NCI-H774 (cell line): Measurements from ENCODE around the gene DUSP10.

Experiments used
- DNase-seq: peaks from one replicate; lab custom pipeline; 2025; lab: John Stamatoyannopoulos, UW

Gene DUSP10

DNA sequence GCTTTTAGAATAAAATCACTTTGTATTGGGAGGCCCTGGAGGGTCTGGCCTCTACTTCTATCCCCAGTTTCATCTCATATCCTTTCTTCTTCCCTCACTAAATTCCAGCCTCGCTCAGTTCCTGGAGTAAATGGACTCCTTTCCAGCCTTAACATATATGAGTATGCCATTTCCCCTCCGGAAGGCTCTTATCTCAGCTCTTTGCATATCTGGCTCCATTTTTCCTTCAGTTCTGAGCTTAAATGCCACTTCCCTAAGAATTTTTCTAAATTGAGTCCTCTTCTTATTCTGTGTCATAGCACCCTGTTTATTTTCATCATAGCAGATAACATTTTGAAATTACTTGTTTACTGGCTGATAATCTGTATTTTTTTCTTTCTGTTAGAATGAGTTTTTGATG lies 20.2 kb upstream of the DUSP10 start:
- DNase-seq, result no peak

- no peak for DNase-seq
Measured at GRCh38 chr1:221761354-221762002, 19.6 kb upstream of the DUSP10 start.

DNA sequence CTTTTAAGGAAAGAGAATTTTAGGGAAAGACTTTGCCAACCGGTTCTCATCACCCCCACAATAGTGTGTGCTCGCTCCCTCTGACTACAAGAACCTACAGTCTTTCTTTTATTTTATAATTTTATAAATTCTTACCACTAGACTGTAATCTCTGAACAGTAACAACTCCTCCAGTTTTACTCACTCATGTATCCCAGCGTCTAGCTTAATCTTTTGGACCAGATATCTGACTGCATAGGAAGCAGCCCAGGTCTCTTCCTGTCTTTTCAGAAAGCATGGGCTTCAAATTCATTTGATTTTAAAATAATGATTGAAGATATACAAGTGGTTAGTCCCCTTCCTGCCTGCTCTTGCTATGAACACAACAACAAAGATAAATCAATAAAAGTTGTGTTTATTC lies 19.0 kb upstream of the DUSP10 start:
- DNase-seq, result no peak

- DNase-seq, result no peak
Measured at GRCh38 chr1:221759436-221759835, 17.5 kb upstream of the DUSP10 start.

- DNase-seq, result no peak
Measured at GRCh38 chr1:221758455-221758854, 16.6 kb upstream of the DUSP10 start.

DNA sequence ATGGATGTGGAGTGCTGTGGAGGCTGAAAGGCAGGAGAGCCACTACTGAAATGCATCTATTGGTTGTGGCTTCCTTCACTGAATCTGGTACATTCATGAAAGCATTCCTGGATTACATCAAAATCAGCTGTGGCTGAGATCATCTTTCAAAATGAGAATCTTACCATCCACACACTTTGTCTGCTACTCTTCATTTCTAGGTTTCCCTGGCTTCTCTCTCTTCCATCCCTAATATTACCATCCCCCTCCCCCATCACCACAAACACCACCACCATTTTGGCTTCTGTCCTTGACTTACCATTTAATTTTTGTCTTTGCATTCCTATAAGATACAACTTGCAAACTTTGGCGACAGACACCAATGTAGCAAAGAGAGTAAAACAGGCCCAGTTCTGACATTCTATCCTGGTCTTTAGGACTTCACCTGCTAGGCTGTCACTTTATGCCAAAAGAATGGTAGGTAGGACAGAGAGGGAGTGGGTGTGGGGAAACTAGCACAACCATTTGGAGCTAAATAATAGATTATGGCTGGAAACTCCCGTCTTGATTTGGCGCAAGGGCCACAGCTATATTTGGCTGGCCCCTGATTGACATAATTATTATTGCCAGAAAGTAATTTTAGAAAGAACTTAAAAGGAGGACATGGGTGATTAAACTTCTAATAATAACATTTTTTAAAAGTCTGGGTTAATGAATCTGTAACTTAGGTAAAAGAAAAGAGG lies 15.1 kb upstream of the DUSP10 start:
- no peak for DNase-seq

- DNase-seq, result no peak
Measured at GRCh38 chr1:221753828-221754188, 11.9 kb upstream of the DUSP10 start.

DNA sequence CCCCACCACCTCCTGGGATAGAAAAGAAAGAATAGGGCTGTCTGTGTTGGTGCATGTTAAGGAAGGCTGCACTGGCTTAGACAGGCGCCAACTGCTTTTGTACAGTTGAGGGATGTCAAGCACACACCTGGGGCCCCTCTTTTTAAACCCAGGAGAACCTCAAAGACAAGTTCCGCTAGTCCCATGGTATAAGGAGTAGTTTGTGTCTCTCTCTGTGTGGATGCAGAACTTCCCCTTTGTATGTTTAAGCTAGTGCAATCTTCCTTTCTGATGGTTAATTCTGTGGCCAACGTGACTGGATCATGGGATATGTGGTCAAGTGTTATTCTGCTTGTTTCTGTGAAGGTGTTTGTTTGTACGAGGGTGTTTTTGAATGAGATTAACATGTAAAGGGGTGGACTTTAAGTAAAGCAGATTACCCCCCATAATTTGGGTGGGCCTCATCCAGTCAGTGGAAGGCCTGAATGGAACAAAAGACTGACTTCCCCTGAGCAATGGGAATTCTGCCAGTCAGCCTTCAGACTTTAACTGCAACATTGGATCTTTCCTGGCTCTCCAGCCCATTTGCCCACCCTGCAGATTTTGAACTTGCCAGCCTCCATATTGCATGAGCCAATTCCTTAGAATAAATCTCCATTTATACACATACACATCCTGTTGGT lies 9.5 kb upstream of the DUSP10 start:
- no peak for DNase-seq

- no peak for DNase-seq
Measured at GRCh38 chr1:221748981-221749380, 7.1 kb upstream of the DUSP10 start.

DNA sequence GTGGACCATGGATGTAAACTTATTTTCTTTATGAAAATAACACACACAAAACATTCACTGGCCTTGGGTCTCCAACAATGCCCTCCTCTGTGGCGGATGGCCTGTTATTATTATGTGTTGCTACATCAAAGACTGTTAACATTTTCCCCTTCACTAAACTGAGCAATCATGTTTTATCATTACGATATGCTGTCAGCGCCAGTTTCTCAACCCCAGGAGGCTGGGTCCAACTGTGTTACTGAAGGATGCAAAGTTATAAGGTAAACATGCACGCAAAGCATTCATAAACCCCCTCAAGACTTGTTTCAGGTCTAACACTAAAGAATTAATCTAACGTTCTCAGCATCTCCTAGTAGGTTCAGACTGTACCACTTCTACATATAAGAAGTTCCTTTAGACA lies 6.0 kb upstream of the DUSP10 start:
- DNase-seq, result no peak

DNA sequence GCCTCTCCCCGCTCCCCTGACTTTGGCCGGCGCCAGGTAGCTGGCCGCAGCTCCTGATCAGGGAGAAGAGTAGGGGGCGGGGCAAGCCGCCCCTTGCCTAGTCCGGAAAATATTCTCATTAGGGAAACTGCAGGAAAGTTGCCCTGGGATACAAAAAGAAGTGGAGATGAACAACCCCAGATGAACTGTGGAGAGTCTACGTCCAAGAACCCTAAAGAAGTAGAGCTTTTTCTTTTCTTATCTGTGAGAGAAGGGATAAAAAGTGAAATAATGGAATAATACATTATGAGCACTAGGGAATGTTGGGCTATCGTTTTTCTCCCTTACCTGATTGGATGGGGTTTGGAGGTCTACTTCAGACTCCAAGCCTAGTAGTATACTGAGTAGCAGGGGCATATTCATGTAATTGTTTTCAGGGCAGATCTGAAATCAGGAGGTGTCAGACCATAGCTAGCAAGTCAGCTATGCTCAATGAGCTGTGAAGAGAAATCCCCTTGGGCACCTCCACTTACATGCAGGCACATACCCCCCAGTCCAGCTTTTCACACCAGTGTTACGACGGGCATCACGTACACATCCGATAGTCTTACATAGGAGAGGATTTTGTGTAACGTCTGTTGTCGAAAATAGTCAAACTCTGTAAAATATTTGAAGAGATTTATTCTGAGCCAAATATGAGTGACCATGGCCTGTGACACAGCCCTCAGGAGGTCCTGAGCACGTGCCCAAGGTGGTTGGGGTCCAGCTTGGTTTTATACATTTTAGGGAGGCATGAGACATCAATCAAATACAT lies 1.7 kb upstream of the DUSP10 start:
- peak; percentile 85 for DNase-seq

- DNase-seq, result peak; percentile 87
Measured at GRCh38 chr1:221742555-221743415, 896 bp upstream of the DUSP10 start.

DNA sequence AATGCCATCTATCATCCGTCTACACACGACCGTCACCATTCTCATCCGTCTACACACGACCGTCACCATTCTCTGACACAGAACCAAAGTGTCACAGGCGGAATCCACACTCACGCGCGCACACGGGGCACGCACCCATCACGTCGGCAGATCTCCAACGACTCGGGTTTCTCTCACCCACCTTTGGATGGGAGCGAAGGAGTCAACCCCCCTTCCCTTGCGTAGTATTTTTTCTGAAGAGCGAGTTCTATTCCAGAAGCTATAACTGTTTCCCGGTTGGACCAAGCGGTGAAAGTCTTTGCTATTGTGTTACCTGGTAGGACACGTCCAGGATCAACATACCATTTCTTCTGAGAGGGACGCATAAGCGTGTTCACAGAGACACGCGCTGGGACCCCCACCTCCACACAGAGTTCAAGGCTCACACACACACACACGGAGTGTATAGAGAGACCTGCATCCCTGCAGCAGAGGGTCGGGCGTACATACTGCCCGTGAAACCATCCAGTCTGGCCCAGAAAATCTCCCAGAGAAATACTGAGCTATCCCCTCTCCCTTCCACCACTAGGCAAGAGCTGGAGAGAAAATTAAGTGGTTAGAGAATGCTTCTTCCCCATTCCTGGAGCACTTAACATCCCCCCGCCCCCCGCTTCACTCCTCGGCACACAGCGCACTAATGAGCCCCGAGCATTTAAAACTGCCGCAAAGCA lies 741 bp downstream of the DUSP10 start:
- no peak for DNase-seq

DNA sequence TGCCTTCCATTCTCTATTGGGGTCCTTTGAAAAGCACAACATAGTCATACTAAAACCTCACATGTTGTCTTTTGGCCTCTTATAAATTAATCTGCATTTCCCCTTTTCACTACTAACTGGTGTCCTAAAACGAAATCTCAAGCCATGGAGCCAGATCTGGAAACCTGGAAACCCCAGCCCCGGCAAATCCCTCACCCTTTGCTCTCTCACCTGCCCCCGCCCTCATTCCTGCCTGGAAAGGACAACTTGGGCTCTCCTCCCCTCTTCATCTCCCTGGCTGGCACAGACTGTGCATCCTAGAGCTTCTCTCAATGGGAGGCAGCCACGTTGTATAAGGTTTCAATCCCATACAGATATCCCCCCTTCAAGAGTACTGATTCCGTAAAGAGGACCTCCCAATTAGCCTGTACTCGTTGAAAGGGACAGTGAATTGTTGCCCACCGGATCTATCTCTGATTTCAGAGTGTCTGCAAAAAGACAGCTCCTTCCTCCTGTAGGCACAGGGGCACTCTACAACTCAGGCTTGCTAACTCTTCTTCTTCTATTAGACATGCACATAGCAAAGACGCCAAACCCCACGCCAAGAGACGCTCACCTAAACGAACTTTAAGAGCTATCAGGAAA lies 1.4 kb downstream of the DUSP10 start:
- no peak for DNase-seq

DNA sequence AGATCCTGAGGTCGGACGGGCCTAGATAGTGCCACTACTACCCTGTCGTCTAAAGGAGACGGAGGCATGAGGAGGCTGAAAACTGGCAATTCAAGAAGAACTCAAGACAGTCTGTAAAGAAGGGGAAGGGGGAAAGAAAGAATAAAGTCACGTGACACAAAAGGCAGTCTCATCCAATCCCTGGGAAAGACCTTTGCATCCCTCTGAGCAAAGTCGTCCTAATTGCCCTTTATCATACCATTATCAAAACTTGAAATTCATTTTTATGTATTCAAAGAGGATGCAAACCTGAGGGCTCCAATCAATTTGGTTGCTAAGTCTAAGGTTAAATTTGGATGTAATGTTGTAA lies 2.2 kb downstream of the DUSP10 start:
- no peak for DNase-seq

DNA sequence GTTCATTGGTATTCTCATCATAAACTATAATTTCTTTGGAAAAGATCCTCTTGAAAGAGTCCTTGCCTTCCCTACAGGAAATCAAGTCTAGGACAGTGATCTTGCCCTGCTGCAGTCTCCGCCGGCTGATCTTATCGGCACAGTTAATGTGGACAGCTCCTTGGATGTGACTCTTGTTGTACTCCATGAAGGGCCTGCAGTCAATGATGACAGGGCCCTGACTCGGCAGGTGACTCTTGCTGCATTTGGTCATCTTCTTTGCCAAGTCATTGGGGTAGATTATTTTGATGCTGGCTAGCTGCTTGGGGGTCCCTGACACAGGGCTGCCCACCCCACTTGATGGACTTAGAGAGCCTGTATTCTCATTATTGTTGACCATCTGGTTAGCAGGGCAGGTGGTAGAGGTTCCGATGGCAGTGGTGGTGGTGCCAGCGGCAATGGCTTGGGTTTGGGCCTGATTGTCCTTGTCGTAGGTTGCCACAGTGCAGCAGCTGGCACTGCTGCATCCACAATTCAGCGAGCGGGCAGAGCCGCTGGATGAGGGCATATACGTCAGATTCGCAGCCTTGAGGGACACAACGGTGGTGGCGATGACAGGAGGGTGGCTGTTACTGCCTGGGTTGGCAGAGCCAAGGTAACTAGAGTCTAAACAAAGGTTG lies 2.7 kb downstream of the DUSP10 start:
- DNase-seq, result no peak

GRCh38 chr1:221736714-221737113 lies 5.2 kb downstream of the DUSP10 start:
- DNase-seq, result no peak

GRCh38 chr1:221735999-221736398 lies 5.9 kb downstream of the DUSP10 start:
- DNase-seq, result no peak

DNA sequence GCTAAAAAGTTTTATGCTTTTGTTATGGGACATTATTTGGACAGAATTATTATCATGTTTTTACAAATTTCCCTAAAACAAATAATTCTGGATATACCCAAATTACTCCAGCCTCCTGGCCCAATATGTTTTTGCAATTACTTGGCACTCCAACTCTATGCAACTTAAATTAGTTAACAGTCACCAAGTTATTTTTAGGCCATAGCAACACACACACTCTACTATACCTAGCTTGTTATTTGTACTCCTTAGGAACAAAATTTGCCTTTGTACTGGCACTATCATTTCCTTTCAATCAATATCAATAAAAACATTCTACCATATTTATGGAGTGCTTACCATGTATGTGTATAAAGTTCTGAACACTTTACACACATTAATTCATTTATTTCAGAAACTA lies 7.7 kb downstream of the DUSP10 start:
- DNase-seq, result no peak

DNA sequence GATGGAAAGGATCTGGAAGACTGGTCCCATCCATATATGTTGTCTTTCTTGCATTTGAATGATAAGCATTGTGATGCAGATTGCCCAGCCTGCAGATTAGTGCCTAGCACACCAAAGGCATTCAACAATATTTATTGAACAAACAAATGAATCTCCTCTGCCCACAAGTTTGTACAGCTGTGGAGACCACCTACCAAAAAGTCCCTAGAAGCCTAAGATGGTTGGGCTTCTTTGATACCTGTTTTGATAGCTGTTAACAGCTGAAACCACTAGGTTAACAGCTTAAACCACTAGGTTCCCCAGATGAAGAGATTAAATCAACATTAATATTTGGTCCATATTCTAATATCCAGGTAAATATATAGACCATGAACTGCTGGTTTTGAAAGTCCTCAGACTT lies 9.8 kb downstream of the DUSP10 start:
- no peak for DNase-seq
